22Rv1 (cell line): ENCODE measurements around the gene PDRG1.

Source experiments
- H3K27ac ChIP-seq: fragments of 450-650 bp; 2 replicates; pipeline ENCODE4 v1.5.1; 2017
- ZFX ChIP-seq: fragments of 450-650 bp; IDR thresholded peaks from 2 replicates; pipeline ENCODE4 v1.6.1; 2017; ENCODE audit warnings: antibody characterized with exemption, borderline replicate concordance
- TF ChIP-seq, protein P1 (sequence below): fragments of 450-650 bp; IDR thresholded peaks from 2 replicates; pipeline ENCODE4 v1.5.1; 2017; ENCODE audit warnings: mild to moderate bottlenecking

Gene PDRG1

DNA sequence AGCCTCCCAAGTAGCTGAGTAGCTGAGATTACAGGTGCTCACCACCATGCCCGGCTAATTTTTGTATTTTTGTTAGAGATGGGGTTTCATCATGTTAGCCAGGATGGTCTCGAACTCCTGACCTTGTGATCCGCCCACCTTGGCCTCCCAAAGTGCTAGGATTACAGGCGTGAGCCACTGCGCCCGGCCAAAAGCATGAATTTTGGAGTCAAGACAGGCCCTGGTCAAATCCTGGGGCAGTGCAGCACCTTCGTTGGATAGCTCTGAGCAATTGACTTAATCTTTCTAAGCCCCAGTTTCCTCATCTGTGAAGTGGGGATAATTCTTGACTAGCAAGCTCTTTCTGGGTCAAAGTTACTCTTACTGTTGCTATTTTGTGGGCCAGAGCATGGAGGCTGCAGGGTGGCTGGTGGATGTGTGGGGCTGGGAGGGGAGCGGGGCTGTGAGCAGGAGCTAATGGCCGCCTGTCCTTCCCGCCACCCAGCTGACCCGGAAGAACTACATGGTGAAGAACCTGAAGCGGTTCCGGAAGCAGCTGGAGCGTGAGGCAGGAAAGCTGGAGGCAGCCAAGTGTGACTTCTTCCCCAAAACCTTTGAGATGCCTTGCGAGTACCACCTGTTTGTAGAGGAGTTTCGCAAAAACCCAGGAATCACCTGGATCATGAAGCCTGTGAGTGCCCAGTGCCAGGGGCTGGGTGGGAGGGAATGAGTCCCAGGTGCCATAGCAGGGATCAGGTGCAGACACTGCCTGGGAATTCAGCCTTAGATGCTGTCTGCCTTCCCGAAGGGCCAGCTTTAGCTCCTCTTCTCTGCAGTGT is 42.4 kb downstream of the PDRG1 start:
- TF ChIP-seq, protein P1, sequence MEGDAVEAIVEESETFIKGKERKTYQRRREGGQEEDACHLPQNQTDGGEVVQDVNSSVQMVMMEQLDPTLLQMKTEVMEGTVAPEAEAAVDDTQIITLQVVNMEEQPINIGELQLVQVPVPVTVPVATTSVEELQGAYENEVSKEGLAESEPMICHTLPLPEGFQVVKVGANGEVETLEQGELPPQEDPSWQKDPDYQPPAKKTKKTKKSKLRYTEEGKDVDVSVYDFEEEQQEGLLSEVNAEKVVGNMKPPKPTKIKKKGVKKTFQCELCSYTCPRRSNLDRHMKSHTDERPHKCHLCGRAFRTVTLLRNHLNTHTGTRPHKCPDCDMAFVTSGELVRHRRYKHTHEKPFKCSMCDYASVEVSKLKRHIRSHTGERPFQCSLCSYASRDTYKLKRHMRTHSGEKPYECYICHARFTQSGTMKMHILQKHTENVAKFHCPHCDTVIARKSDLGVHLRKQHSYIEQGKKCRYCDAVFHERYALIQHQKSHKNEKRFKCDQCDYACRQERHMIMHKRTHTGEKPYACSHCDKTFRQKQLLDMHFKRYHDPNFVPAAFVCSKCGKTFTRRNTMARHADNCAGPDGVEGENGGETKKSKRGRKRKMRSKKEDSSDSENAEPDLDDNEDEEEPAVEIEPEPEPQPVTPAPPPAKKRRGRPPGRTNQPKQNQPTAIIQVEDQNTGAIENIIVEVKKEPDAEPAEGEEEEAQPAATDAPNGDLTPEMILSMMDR, result no peak
- no peak for TF ChIP-seq ZFX
- no peak overlapping the region for H3K27ac ChIP-seq

DNA sequence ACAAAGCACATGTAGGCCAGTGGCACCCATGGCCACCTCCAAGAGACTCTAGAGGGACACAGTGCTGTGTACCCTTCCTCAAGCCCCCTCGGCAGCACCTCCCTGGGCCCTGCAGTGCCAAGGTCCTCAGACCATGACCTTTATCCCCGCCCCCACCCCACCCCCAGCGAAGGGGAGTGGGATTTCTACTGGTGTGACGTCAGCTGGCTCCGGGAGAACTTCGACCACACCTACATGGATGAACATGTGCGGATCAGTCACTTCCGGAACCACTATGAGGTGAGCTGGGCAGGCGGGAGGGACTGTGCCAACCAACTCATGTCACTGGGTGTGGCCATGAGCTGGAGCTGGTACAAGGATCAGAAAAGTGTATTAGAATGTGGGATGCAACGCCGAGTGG is 43.4 kb downstream of the PDRG1 start:
- no peak for TF ChIP-seq ZFX
- TF ChIP-seq, protein P1, result no peak
- H3K27ac ChIP-seq, result no peak overlapping the region

DNA sequence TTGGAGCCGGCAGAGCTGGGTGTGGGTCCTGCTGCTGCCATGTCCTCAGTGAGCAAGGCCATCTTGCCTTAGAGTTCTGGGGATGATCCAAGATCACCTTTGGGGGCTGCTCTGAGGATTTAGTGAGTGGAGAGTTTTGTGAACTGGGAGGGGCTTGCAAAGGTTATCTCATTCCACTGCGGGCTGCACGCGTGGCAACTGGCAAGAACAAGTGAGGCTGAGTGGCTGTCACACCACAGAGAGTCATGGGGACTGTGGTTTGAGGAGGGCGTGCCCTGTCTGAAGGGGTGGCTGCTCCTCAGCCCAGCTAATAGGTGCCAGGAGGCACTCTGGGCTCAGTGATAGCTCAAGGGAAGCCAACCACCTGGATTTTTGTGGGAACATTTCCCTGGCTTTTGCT is 43.8 kb downstream of the PDRG1 start:
- no peak for TF ChIP-seq ZFX
- TF ChIP-seq, protein P1, result no peak
- no peak overlapping the region for H3K27ac ChIP-seq

DNA sequence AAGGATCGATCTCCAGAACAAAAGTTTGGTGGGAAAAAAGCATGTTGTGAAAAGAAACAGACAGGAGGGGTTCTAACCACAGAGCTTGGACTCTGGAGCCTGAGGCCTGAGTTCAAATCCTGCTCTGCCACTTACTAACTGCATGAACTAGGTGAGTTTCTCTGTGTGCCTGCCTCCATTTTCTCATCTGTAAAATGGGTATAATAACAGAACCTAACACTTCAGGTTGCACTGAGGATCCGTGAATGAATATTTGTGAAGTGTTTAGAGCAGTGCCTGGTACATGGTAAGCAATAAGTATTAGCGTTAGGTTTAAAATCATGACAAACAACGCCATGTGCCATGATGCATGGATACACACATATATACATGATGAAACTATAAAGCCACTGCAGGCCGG is 44.8 kb downstream of the PDRG1 start:
- no peak overlapping the region for H3K27ac ChIP-seq
- no peak for TF ChIP-seq ZFX
- TF ChIP-seq, protein P1, result no peak

DNA sequence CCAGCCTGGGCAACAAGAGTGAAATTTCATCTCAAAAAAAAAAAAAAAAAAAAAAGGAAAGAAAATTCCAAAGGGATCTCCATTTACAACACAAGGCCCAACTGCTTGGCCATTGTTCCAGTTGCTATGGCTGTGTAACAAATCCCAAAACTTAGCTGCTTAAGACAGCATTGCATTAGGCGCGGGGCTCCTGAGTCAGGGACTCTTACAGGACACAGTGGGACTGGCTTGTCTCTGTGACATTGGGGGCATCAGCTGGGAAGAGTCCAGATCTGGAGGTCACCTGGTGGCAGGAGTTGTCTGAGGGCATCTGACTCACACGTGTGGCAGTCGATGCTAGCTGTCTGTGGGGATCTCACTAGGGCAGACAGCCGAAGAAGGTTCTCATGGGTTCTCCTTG is 45.8 kb downstream of the PDRG1 start:
- H3K27ac ChIP-seq, result no peak overlapping the region
- TF ChIP-seq ZFX, result no peak
- TF ChIP-seq, protein P1, result no peak

DNA sequence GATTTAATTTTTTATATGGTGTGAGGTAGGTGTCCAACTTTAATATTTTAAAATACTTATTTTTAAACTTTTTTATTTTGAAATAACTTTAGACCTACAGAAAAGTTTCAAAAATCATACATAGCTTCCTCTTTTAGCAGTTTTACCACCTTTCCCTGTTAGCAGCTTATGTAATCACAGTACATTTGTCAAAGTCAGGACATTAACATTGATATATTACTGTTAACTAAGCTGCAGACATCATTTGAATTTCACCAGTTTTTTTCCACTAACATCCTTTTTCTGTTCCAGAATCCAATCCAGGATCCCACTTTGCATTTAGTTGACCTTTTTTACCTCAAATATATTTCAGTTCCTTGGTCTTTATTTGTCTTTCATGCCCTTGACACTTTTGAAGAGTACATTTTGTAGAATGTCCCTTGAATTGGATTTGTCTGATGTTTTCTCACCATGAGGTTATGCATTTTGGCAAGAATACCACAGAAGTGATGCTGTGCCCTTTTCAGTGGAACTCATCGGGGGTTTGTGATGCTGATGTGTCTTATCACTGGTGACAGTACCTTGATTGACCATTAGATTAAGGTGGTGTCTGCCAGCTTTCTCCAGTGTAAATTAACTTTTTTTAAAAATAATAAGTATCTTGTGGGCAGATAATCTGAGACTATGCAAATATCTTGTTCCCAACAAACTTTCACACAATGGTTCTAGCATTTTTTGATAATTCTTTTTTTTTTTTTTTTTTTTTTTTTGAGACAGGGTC is 48.0 kb downstream of the PDRG1 start:
- TF ChIP-seq, protein P1, result no peak
- no peak for TF ChIP-seq ZFX
- no peak overlapping the region for H3K27ac ChIP-seq

DNA sequence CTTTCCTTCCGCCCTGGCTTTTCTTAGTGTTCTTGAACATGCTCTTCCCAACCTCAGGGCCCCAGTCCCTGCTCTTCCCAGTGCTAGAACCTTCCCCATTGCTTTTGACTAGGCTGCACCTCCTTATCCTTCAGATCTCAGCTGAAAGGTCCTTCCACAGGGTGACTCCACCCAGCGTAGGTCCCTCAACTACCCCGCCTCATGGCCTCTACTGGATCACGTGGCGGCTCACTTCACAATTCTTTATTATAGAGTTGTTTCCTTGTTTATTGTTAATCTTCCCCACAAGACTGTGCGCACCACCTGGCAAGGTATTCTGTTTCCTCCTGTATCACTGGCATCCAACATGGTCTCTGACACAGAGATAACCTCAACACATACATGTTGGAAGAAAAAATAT is 50.2 kb downstream of the PDRG1 start:
- TF ChIP-seq ZFX, result no peak
- TF ChIP-seq, protein P1, result no peak
- no peak overlapping the region for H3K27ac ChIP-seq
